GM20000 (cell line): ENCODE data around the gene NAB2.

Experiments
- DNase-seq: peaks from one replicate; pipeline ENCODE4 v3.0.0; 2012; ENCODE audit warnings: low spot score
- CTCF ChIP-seq: IDR thresholded peaks from 2 replicates; pipeline ENCODE4 v1.5.1; 2012; ENCODE audit warnings: mild to moderate bottlenecking, control low read depth; ENCODE audit errors: extremely low read depth, missing control alignments

The NAB2 gene

GRCh38 chr12:57046086-57046791 lies 42.7 kb upstream of the NAB2 start:
- DNase-seq = no peak
- TF ChIP-seq CTCF = no peak

- DNase-seq = no peak
- no peak for TF ChIP-seq CTCF
Measured at GRCh38 chr12:57046947-57047890, 41.7 kb upstream of the NAB2 start.

- TF ChIP-seq CTCF = no peak
- no peak for DNase-seq
Measured at GRCh38 chr12:57047981-57048380, 40.9 kb upstream of the NAB2 start.

GRCh38 chr12:57048423-57049118 lies 40.3 kb upstream of the NAB2 start:
- no peak for DNase-seq
- TF ChIP-seq CTCF = no peak

- no peak for TF ChIP-seq CTCF
- DNase-seq = no peak
Measured at GRCh38 chr12:57049119-57049446, 39.8 kb upstream of the NAB2 start.

- no peak for TF ChIP-seq CTCF
- no peak for DNase-seq
Measured at GRCh38 chr12:57049890-57050289, 39.0 kb upstream of the NAB2 start, which contains the start of gene MYO1A. Gene MYO1A (minus strand): TSS chr12:57050129. CDS start chr12:57048323, 1,806 bp downstream.
